NB4 (cell line): ENCODE data around the gene SCD5.

ENCODE experiments used
- CTCF ChIP-seq: IDR thresholded peaks from one replicate; pipeline ENCODE4 v1.5.1; 2012; ENCODE audit warnings: low read depth, low read length
- MAX ChIP-seq: IDR thresholded peaks from 2 replicates; pipeline ENCODE4 v1.6.1; 2011; ENCODE audit warnings: low read depth, low read length
- POLR2A ChIP-seq: IDR thresholded peaks from 2 replicates; pipeline ENCODE4 v1.6.1; 2011; ENCODE audit warnings: mild to moderate bottlenecking; ENCODE audit not compliant: insufficient read length; ENCODE audit errors: extremely low read depth

- TF ChIP-seq CTCF = no peak
- TF ChIP-seq POLR2A = no peak
- no peak for TF ChIP-seq MAX
These were observed 49.7 kb downstream of the SCD5 start for GRCh38 chr4:82748810-82749470.
